Stomach smooth muscle (tissue), 2 donors: ENCODE results near the gene PRMT5.
"Not testable (repeated sequence)": the region's sequence is repeated elsewhere in the genome, so short reads cannot be mapped to it uniquely, and the experiment has no call there.

Source experiments
- H3K27ac ChIP-seq: one replicate; pipeline ENCODE4 v1.7.0; 2013; ENCODE audit warnings: mild to moderate bottlenecking, low read length, inconsistent platforms
- H3K27me3 ChIP-seq, 2 donors: one replicate each; pipeline ENCODE4 v1.7.0; 2013; ENCODE audit warnings: low read length in 2 of 2; ENCODE audit not compliant: insufficient read depth in 2 of 2, control insufficient read depth in 1 of 2
- H3K36me3 ChIP-seq, 2 donors: one replicate each; pipeline ENCODE4 v1.7.0; 2013; ENCODE audit warnings: low read length in 2 of 2; ENCODE audit not compliant: control insufficient read depth in 2 of 2, insufficient read depth in 2 of 2
- H3K4me1 ChIP-seq: one replicate; pipeline ENCODE4 v1.7.0; 2013; ENCODE audit warnings: low read length; ENCODE audit not compliant: control insufficient read depth, insufficient read depth
- H3K4me3 ChIP-seq, 2 donors: one replicate each; pipeline ENCODE4 v1.7.0; 2013; ENCODE audit warnings: low read length in 2 of 2
- H3K9ac ChIP-seq, 2 donors: one replicate each; pipeline ENCODE4 v1.7.0; 2013; ENCODE audit warnings: low read length in 2 of 2, mild to moderate bottlenecking in 1 of 2
- H3K9me3 ChIP-seq, 2 donors: one replicate each; pipeline ENCODE4 v1.7.0; 2013; ENCODE audit warnings: low read length in 2 of 2; ENCODE audit not compliant: control insufficient read depth in 2 of 2
- donor health status: healthy.
- donor health status: Pancreatic carcinoma.

PRMT5 gene

DNA sequence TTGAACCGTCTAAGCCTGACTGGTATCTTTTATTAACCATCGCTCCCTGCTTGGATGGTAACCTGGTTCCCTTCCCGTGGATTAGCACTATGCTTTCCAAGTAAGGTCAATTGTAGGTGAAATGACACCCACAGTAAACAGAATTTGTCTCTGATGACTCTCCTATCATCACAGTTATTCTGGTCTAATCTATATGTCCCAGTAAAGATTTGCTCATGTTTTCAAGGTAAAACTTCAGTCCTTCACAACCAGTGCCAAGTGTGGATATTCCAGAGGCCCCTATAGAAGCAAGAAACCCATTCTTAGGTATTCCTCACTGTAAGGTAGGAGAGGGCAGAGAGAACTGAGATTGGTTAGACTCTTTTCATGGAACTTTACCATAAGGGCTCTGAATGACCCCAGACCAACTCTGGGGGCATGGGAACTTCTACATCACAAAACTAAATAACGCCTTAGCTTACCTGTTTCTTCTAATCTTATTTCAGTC, 37.6 kb upstream of the PRMT5 start:
- H3K4me3 ChIP-seq: no peak overlapping the region
- H3K4me1 ChIP-seq: no peaks in the 10 kb centered on the region
- H3K9ac ChIP-seq: no peak overlapping the region
- H3K27ac ChIP-seq: no peak overlapping the region
- no peaks in the 10 kb centered on the region for H3K27me3 ChIP-seq
- H3K9me3 ChIP-seq: no peaks in the 10 kb centered on the region
- H3K36me3 ChIP-seq: no peaks in the 10 kb centered on the region

DNA sequence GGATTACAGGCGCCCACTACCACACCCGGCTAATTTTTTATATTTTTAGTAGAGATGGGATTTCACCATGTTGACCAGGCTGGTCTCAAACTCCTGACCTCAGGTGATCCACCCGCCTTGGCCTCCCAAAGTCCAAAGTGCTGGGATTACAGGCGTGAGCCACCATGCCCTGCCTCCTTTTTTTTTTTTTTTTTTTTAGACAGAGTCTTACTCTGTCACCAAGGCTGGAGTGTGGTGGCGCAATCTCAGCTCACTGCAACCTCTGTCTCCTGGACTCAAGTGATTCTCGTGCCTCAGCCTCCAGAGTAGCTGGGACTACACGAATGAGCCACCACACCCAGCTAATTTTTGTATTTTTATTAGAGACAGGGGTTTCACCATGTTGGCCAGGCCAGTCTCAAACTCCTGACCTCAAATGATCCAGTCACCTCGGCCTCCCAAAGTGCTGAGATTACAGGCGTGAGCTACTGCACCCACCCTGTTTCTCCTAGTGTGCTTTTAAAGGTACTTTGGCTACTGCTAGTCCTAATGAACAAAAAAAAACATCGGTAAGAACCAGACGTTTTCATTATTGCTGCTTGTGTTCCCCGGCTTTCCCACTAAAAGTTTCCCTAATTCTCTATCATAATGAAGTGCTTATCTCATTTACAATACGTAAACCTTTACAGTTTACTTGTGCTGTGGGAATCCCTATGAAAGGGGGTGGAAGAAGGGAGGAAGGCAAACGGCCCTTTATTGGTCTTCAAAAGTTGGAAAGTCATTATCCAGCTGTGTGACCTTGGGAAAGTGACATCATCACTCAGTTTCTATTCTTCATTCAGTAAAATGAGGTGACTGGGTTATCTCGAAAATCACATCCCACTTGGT, 37.0 kb upstream of the PRMT5 start:
- not testable (repeated sequence) for H3K27me3 ChIP-seq, H3K9me3 ChIP-seq, H3K27ac ChIP-seq, H3K4me1 ChIP-seq, H3K4me3 ChIP-seq, H3K9ac ChIP-seq, H3K36me3 ChIP-seq

DNA sequence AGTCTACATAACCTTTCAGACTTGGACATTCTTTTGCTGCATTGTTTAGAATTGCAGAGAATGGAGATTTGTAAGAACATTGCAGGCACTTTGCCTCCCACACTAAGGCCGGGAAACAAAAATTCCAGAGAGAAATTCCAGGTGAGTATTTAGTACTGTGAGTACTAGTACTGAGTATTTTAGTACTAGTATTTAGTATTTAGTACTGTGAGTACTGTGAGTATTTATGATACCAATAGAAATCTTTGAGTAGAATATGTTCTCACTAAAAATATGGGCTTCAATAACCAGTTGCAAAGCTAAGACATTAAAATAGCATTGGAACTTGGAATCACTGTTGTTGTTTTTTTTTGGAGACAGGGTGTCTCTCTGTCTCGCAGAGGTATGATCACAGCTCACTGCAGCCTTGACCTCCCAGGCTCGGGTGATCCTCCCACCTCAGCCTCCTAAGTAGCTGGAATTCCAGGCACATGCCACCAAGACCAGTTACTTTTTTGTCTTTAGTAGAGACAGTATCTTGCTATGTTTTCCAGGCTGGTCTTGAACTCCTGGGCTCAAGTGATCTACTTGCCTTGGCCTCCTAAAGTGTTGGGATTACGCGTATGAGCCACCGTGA, 33.0 kb upstream of the PRMT5 start:
- Histone ChIP-seq H3K27ac (no peak overlapping the region), H3K27me3 (no peaks in the 10 kb centered on the region), H3K9me3 (no peaks in the 10 kb centered on the region), H3K36me3 (no peaks in the 10 kb centered on the region), H3K9ac (no peak overlapping the region), H3K4me1 (no peaks in the 10 kb centered on the region), H3K4me3 (no peak overlapping the region)

DNA sequence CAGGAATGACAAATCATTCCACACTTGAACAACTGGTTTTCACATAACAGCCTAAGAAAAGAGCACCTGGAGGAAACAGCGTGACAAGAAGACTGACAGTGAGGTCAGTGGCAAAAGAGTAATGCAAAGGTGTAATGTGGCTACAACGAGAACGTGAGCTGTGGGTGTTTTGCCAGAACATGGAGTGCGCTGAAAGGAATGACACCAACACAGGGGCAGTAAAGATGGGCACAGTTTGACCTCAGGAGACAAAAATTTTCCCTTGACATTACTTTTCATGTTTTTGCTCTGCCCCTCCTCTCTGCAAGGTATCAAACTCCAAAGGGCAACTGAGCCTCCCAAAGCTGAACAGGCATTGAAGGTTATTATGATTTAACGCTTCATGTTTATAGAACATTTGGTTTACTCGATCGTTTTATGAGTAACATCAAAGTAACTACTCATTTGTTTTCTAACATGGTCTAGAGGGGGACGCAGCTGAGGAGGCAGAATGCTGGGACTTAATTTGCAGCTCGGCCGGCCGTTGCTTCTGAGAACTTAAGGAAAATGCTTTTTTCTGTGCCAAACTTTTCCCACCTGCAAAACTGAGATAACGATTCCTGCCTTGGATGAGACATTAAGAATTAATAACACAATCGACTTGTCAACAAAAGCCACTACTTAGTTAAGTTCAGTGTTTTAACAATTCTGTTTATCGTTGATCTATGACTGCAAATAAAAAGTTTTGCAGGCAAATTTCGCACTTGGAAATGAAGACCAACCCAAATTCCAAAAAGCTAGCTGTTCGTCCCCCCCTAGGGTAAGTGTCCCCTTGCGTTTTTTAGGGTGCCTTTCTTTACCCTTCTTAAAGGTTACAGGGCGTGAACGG, 26.8 kb upstream of the PRMT5 start:
- peak overlapping the region; percentile 89 for H3K27ac ChIP-seq
- H3K9ac ChIP-seq: peak overlapping the region; percentile 76 to 90
- peaks cover 0 to 4% of the 10 kb centered on the region in 2 donors for H3K36me3 ChIP-seq
- H3K4me3 ChIP-seq: peak overlapping the region; percentile 82 to 97
- H3K9me3 ChIP-seq: no peaks in the 10 kb centered on the region
- H3K27me3 ChIP-seq: no peaks in the 10 kb centered on the region
- H3K4me1 ChIP-seq: peaks cover 9% of the 10 kb centered on the region

DNA sequence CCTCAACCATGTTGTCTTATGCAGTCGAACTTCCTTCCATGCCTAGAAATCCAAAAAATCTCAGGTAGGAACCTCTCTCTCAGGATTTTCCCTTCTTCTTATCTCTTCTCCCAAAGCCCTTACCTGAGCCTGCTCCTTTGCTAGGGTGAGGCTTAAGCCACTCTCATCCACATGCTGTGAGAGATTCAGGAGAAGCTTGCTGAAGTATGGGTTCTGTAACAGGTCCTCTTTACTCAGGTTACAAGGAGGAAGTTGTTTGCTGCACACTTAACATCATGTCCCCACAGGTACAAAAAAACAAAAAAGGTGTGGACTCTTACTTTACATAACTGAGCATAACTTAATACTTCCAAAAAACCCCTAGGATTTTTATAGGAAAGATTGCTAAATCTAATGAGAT, 23.2 kb upstream of the PRMT5 start:
- H3K4me1 ChIP-seq: peaks cover 9% of the 10 kb centered on the region
- H3K4me3 ChIP-seq: no peak overlapping the region
- peaks cover 5 to 10% of the 10 kb centered on the region in 2 donors for H3K36me3 ChIP-seq

DNA sequence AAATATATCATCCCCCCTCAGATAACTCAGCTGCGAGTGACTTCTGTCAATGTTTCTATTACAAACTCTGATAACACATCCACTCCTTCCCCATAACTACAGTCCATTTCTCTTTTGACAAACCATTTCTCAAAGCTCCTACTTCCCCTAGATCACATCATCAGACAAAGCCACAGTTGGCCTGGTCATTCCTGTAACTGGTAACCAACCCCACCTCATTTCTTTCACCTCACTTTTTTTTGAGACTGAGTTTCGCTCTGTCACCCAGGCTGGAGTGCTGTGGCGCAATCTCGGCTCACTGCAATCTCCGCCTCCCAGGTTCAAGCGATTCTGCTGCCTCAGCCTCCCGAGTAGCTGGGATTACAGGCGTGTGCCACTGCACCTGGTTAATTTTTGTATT, 22.6 kb upstream of the PRMT5 start:
- H3K27me3 ChIP-seq, H3K9ac ChIP-seq, H3K4me3 ChIP-seq, H3K4me1 ChIP-seq, H3K9me3 ChIP-seq, H3K27ac ChIP-seq: not testable (repeated sequence)
- H3K36me3 ChIP-seq: peaks cover 10 to 16% of the 10 kb centered on the region in 2 donors

More for the DNA sequence above, 23.2 kb upstream of the PRMT5 start:
- H3K27ac ChIP-seq: no peak overlapping the region
- no peaks in the 10 kb centered on the region for H3K9me3 ChIP-seq
- H3K27me3 ChIP-seq: no peaks in the 10 kb centered on the region
- no peak overlapping the region for H3K9ac ChIP-seq

DNA sequence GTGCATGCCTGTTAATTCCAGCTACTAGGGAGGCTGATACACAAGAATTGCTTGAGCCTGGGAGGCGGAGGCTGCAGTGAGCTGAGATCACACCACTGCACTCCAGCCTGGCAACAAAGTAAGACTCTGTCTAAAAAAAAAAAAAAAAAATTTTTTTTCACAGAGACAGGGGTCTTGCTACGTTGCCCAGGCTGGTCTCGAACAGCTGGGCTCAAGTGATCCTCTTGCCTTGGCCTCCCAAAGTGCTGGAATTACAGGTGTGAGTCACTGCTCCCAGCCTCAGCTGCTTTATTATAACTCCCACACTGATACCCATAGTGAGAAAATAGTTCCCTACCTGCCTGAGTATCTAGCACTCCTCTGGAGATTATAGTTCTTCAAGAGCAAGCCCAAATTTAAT, 16.5 kb upstream of the PRMT5 start:
- Histone ChIP-seq H3K36me3 (peaks cover 16 to 19% of the 10 kb centered on the region in 2 donors), H3K27me3 (no peaks in the 10 kb centered on the region), H3K4me3 (no peak overlapping the region), H3K9me3 (no peaks in the 10 kb centered on the region), H3K9ac (no peak overlapping the region), H3K4me1 (no peaks in the 10 kb centered on the region), H3K27ac (no peak overlapping the region)

DNA sequence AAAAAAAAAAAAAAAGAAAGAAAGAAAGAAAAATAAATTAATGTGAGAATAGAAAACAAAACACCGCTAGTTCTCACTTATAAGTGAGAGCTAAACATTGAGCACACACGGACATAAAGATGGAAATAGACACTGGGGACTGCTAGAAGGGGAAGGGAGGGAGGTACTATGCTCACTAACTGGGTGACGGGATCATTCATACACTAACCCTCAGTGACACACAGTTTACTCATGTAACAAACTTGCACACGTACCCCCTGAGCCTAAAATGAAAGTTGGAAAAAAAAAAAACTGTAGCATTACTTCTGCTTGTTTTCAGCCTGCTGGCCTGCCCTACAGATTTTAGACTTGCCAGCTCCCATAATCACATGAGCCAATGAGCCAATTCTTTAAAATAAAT, 10.5 kb upstream of the PRMT5 start:
- H3K4me1 ChIP-seq: no peaks in the 10 kb centered on the region
- H3K36me3 ChIP-seq: peaks cover 3 to 6% of the 10 kb centered on the region in 2 donors
- H3K9me3 ChIP-seq: no peaks in the 10 kb centered on the region
- H3K27ac ChIP-seq: no peak overlapping the region
- H3K27me3 ChIP-seq: no peaks in the 10 kb centered on the region
- H3K9ac ChIP-seq: no peak overlapping the region
- H3K4me3 ChIP-seq: no peak overlapping the region

DNA sequence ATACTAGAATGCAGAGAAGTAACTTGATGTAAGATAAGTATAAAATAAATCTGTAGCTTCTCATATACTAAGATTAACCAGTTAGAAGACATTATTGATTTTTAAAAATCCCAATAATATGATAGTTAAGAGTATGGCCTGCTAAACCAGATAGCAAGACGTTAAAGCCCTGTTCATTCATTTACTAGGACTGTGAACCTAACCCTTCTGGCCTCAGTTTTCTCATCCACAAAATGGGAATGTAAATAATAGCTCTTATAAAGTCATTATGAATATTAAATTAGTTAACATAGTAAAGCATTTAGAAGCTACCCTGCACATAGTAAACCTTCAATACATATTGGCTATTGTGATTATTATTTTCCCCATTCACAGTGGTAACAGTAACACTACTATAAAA, 6.0 kb upstream of the PRMT5 start:
- no peaks in the 10 kb centered on the region for H3K4me1 ChIP-seq
- H3K4me3 ChIP-seq: no peak overlapping the region

DNA sequence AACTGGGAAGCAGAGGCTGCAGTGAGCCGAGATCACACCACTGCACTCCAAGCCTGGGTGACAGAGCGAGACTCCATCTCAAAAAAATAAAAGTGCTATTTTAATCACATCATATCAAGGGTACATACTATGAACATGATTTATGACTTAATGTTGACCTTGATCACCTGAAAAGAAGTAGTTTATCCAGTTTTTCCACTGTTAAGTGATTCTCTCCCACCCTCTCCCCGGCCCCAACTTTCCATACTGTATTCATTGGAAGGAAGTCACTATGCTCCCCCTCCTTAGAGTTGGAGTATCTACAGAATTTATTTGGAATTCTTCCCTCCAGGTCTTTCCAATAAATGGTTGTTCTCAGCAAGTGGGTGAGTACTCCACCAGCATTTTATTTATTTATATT, 3.0 kb upstream of the PRMT5 start:
- H3K27me3 ChIP-seq: no peaks in the 10 kb centered on the region
- H3K36me3 ChIP-seq: peaks cover 0 to 2% of the 10 kb centered on the region in 2 donors
- H3K4me3 ChIP-seq: no peak overlapping the region
- no peak overlapping the region for H3K9ac ChIP-seq
- no peaks in the 10 kb centered on the region for H3K9me3 ChIP-seq
- no peak overlapping the region for H3K27ac ChIP-seq
- peaks cover 14% of the 10 kb centered on the region for H3K4me1 ChIP-seq

More for the DNA sequence above, 6.0 kb upstream of the PRMT5 start:
- Histone ChIP-seq H3K36me3 (peaks cover 0 to 3% of the 10 kb centered on the region in 2 donors), H3K9me3 (no peaks in the 10 kb centered on the region), H3K27me3 (no peaks in the 10 kb centered on the region), H3K9ac (no peak overlapping the region), H3K27ac (no peak overlapping the region)
